H9 (cell line): ENCODE measurements around the gene VKORC1. TPM values are rescaled to one million over a fixed set of nuclear protein-coding genes. Genes with fewer than 3 reads are reported as not detected.

Experiments used
- DNase-seq: peaks from one replicate; pipeline ENCODE4 v3.0.0-alpha.2; 2017
- H2AFZ ChIP-seq: one replicate; pipeline ENCODE4 v1.6.1; 2013; ENCODE audit warnings: mild to moderate bottlenecking, low read length, control low read depth, moderate library complexity
- H2AK5ac ChIP-seq: 2 replicates; pipeline ENCODE4 v1.6.1; 2013; ENCODE audit warnings: low read length, control low read depth, mixed read lengths; ENCODE audit not compliant: insufficient read length
- H2BK120ac ChIP-seq: one replicate; pipeline ENCODE4 v1.6.1; 2013; ENCODE audit warnings: low read depth, mild to moderate bottlenecking, low read length, control low read depth, inconsistent platforms; ENCODE audit not compliant: poor library complexity, severe bottlenecking
- H2BK12ac ChIP-seq: 2 replicates; pipeline ENCODE4 v1.6.1; 2013; ENCODE audit warnings: low read length, control low read depth, mixed read lengths, low read depth; ENCODE audit not compliant: insufficient read length
- H2BK15ac ChIP-seq: 2 replicates; pipeline ENCODE4 v1.6.1; 2013; ENCODE audit warnings: low read depth, low read length, control low read depth
- H2BK20ac ChIP-seq: one replicate; pipeline ENCODE4 v1.6.1; 2013; ENCODE audit warnings: low read depth, mild to moderate bottlenecking, low read length, control low read depth, inconsistent platforms; ENCODE audit not compliant: poor library complexity, severe bottlenecking
- H2BK5ac ChIP-seq: 2 replicates; pipeline ENCODE4 v1.6.1; 2013; ENCODE audit warnings: low read length, control low read depth, mixed read lengths; ENCODE audit not compliant: insufficient read length
- H3K14ac ChIP-seq: 2 replicates; pipeline ENCODE4 v1.6.1; 2013; ENCODE audit warnings: low read length, control low read depth; ENCODE audit not compliant: insufficient read depth
- H3K18ac ChIP-seq: 2 replicates; pipeline ENCODE4 v1.6.1; 2013; ENCODE audit warnings: low read depth, mild to moderate bottlenecking, mixed read lengths, low read length, control low read depth; ENCODE audit not compliant: insufficient read length
- H3K23ac ChIP-seq: 2 replicates; pipeline ENCODE4 v1.6.1; 2013; ENCODE audit warnings: low read length, control low read depth, mixed read lengths, low read depth; ENCODE audit not compliant: insufficient read length
- H3K23me2 ChIP-seq: 2 replicates; pipeline ENCODE4 v1.6.1; 2013; ENCODE audit warnings: low read depth, mild to moderate bottlenecking, mixed read lengths, low read length, control low read depth; ENCODE audit not compliant: insufficient read length, poor library complexity, severe bottlenecking
- H3K27ac ChIP-seq: 2 replicates; pipeline ENCODE4 v1.5.1; 2013; ENCODE audit warnings: low read length, control low read depth, mixed read lengths, low read depth; ENCODE audit not compliant: insufficient read length
- H3K27me3 ChIP-seq: 2 replicates; pipeline ENCODE4 v1.6.1; 2013; ENCODE audit warnings: low read length, control low read depth, inconsistent platforms; ENCODE audit not compliant: insufficient read depth
- H3K4ac ChIP-seq: 2 replicates; pipeline ENCODE4 v1.6.1; 2013; ENCODE audit warnings: low read depth, mild to moderate bottlenecking, control low read depth, inconsistent platforms, low read length, moderate library complexity
- H3K4me1 ChIP-seq: 2 replicates; pipeline ENCODE4 v1.6.1; 2013; ENCODE audit warnings: low read length, control low read depth, inconsistent platforms; ENCODE audit not compliant: insufficient read depth
- H3K4me2 ChIP-seq: 2 replicates; pipeline ENCODE4 v1.6.1; 2013; ENCODE audit warnings: low read length, control low read depth, mixed read lengths; ENCODE audit not compliant: insufficient read length, insufficient read depth
- H3K56ac ChIP-seq: 2 replicates; pipeline ENCODE4 v1.6.1; 2013; ENCODE audit warnings: low read depth, mild to moderate bottlenecking, mixed read lengths, low read length, control low read depth; ENCODE audit not compliant: insufficient read length
- H3K79me1 ChIP-seq: 2 replicates; pipeline ENCODE4 v1.6.1; 2013; ENCODE audit warnings: low read depth, mild to moderate bottlenecking, moderate library complexity, low read length, control low read depth, inconsistent platforms; ENCODE audit not compliant: insufficient read depth, poor library complexity, severe bottlenecking
- H3K79me2 ChIP-seq: 2 replicates; pipeline ENCODE4 v1.6.1; 2013; ENCODE audit warnings: low read length, control low read depth, inconsistent platforms; ENCODE audit not compliant: insufficient read depth
- H3K9ac ChIP-seq: 2 replicates; pipeline ENCODE4 v1.6.1; 2013; ENCODE audit warnings: low read length, control low read depth, mixed read lengths; ENCODE audit not compliant: insufficient read length; ENCODE audit errors: extremely low read depth
- H3K9me3 ChIP-seq: one replicate; pipeline ENCODE4 v1.6.1; 2013; ENCODE audit warnings: low read depth, low read length, inconsistent platforms; ENCODE audit not compliant: control insufficient read depth
- H3T11ph ChIP-seq: one replicate; pipeline ENCODE4 v1.6.1; 2013; ENCODE audit warnings: mild to moderate bottlenecking, low read length, control low read depth, inconsistent platforms
- H4K20me1 ChIP-seq: one replicate; pipeline ENCODE4 v1.6.1; 2013; ENCODE audit not compliant: control insufficient read depth, insufficient read length, insufficient read depth
- H4K5ac ChIP-seq: 2 replicates; pipeline ENCODE4 v1.6.1; 2013; ENCODE audit warnings: low read depth, mild to moderate bottlenecking, mixed read lengths, low read length, control low read depth; ENCODE audit not compliant: insufficient read length
- H4K8ac ChIP-seq: replicated peaks from 2 replicates; pipeline ENCODE4 v1.6.1; 2013; ENCODE audit warnings: low read length, control low read depth, mixed read lengths, low read depth; ENCODE audit not compliant: insufficient read length
- H4K91ac ChIP-seq: 2 replicates; pipeline ENCODE4 v1.6.1; 2013; ENCODE audit warnings: low read depth, mild to moderate bottlenecking, moderate library complexity, mixed read lengths, low read length, control low read depth; ENCODE audit not compliant: insufficient read length
- H3K27ac Mint-ChIP-seq, 3 experiments: 2 replicates in 2 of 3; 3 replicates in 1 of 3; pipeline ENCODE4 v1.8.0; 2020 to 2021; ENCODE audit warnings: mixed read lengths in 3 of 3, mild to moderate bottlenecking in 1 of 3, moderate library complexity in 1 of 3
- H3K27me3 Mint-ChIP-seq: 2 replicates; pipeline ENCODE4 v1.8.0; 2021; ENCODE audit warnings: low read depth, mild to moderate bottlenecking, moderate library complexity, mixed read lengths
- H3K36me3 Mint-ChIP-seq, 3 experiments: 2 replicates in 2 of 3; 3 replicates in 1 of 3; pipeline ENCODE4 v1.8.0; 2020 to 2021; ENCODE audit warnings: low read depth in 3 of 3, mixed read lengths in 3 of 3; ENCODE audit not compliant: insufficient read depth in 1 of 3
- H3K4me1 Mint-ChIP-seq, 2 experiments: 2 replicates each; pipeline ENCODE4 v1.8.0; 2020; ENCODE audit warnings: mixed read lengths in 2 of 2
- H3K4me3 Mint-ChIP-seq, 2 experiments: 2 replicates in 1 of 2; 3 replicates in 1 of 2; pipeline ENCODE4 v1.8.0; 2020 to 2021; ENCODE audit warnings: mild to moderate bottlenecking in 2 of 2, mixed read lengths in 2 of 2, moderate library complexity in 1 of 2
- H3K9me3 Mint-ChIP-seq, 2 experiments: 2 replicates in 1 of 2; 3 replicates in 1 of 2; pipeline ENCODE4 v1.8.0; 2020; ENCODE audit warnings: mild to moderate bottlenecking in 2 of 2, mixed read lengths in 2 of 2, moderate library complexity in 1 of 2
- WGBS: extraction: QIAGEN DNeasy Blood & Tissue Kit; methylation state at CpG from one replicate; pipeline ENCODE4 v1.1.7; 2013; ENCODE audit warnings: missing lambda C conversion rate, low lambda C conversion rate, mixed read lengths; ENCODE audit not compliant: insufficient read length; ENCODE audit errors: extremely low coverage; 5-methylcytosine and 5-hydroxymethylcytosine counted together
- total RNA-seq: library from RNA; stranded (reverse); gene quantifications from 2 replicates; pipeline ENCODE4 v1.2.1, GENCODE V29; 2021
- TF ChIP-seq, protein P1 (sequence below): fragments of 200-600 bp; sonication (generic); conservative IDR thresholded peaks from 3 replicates; pipeline ENCODE4 v1.8.0; 2021; ENCODE audit warnings: antibody characterized with exemption, mild to moderate bottlenecking

Gene VKORC1
- total RNA-seq, 1 experiment from 2014 or later: 93.9 TPM

DNA sequence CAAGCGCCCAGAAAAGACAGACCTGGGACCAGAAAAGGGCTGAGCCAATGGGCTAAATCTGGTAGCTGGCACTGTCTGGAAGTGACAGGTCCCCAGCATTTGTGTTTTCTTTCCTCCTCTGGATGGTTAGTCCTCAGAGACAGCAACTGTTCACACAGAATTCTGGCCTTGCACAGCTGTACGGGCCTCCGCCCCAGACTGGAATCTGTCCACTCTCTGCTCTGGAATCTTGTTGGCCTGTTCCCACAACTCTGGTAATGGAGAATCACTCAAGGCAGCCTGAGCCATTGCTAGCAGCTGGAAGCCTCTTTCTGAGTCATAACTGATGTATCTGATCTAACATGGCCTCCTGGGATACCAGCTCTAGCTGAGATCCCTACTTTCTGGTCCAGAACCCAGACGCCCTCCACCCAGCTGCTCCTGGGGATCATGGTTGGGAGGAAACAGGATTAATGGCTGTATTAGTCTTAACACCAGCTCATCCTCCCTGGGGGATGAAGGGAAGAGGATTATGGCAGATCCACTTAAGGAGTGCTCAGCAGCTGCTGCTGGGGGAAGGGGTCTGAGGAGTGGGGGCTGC is 29.6 kb downstream of the VKORC1 start:
- Histone ChIP-seq H3K9ac (no peak overlapping the region), H3K18ac (no peak overlapping the region), H2AFZ (no peak overlapping the region), H3K79me2 (peaks cover 9% of the 10 kb centered on the region; the same call in 1 of the 2 replicates), H4K20me1 (no peaks in the 10 kb centered on the region), H4K91ac (no peak overlapping the region), H2BK15ac (no peak overlapping the region), H3K4me1 (no peaks in the 10 kb centered on the region), H2BK20ac (no peak overlapping the region), H3K9me3 (no peaks in the 10 kb centered on the region), H3T11ph (no peak overlapping the region), H2BK12ac (no peak overlapping the region), H2BK120ac (no peak overlapping the region), H2BK5ac (no peak overlapping the region), H3K4me2 (no peak overlapping the region), H2AK5ac (no peak overlapping the region), H3K23ac (no peak overlapping the region), H3K79me1 (peaks cover 6% of the 10 kb centered on the region), H4K5ac (no peak overlapping the region), H3K56ac (no peak overlapping the region), H3K14ac (no peak overlapping the region), H3K27me3 (no peaks in the 10 kb centered on the region), H4K8ac (no peak overlapping the region), H3K23me2 (no peaks in the 10 kb centered on the region), H3K4ac (no peak overlapping the region), H3K27ac (no peak overlapping the region)
- no peak for DNase-seq
- Mint-ChIP-seq H3K36me3 (peaks cover 22 to 46% (median 40%) of the 10 kb centered on the region in 3 experiments), H3K9me3 (no peaks in the 10 kb centered on the region), H3K4me1 (no peaks in the 10 kb centered on the region), H3K4me3 (no peak overlapping the region), H3K27ac (peak overlapping the region in 1 of 3 experiments; percentile 47; a peak in 2 of 7 replicates), H3K27me3 (no peaks in the 10 kb centered on the region)
- TF ChIP-seq, protein P1, sequence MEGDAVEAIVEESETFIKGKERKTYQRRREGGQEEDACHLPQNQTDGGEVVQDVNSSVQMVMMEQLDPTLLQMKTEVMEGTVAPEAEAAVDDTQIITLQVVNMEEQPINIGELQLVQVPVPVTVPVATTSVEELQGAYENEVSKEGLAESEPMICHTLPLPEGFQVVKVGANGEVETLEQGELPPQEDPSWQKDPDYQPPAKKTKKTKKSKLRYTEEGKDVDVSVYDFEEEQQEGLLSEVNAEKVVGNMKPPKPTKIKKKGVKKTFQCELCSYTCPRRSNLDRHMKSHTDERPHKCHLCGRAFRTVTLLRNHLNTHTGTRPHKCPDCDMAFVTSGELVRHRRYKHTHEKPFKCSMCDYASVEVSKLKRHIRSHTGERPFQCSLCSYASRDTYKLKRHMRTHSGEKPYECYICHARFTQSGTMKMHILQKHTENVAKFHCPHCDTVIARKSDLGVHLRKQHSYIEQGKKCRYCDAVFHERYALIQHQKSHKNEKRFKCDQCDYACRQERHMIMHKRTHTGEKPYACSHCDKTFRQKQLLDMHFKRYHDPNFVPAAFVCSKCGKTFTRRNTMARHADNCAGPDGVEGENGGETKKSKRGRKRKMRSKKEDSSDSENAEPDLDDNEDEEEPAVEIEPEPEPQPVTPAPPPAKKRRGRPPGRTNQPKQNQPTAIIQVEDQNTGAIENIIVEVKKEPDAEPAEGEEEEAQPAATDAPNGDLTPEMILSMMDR: no peak
- no CpG with 5 or more reads among the region's 4 CpGs for WGBS
